H1 (cell line): ENCODE data around the gene SMTNL1. TPM values are rescaled to one million over a fixed set of nuclear protein-coding genes. Genes with fewer than 3 reads are reported as not detected.

Experiments used
- CTCF ChIA-PET: fragments of 300-600 bp; sonication (Branson Sonifier 250); formaldehyde crosslinking; loops from one replicate; lab custom pipeline; 2021; ENCODE audit not compliant: partially characterized antibody; lab: Charles Lee
- POLR2A ChIA-PET: fragments of 300-600 bp; sonication (Branson Sonifier 250); formaldehyde crosslinking; loops from one replicate; lab custom pipeline; 2021; ENCODE audit warnings: inconsistent platforms; ENCODE audit not compliant: partially characterized antibody; lab: Charles Lee
- DNase-seq, 2 experiments: peaks; one replicate each; pipeline versions ENCODE4 v3.0.0 to v3.0.0-alpha.2; 2010 to 2022; ENCODE audit warnings: low spot score in 2 of 2, low read depth in 1 of 2, mixed read lengths in 1 of 2
- FAIRE-seq: peaks from 2 replicates; lab custom pipeline; 2011; peaks lifted over from hg19 to GRCh38; lab: Jason Lieb, UNC
- H2AFZ ChIP-seq: 2 replicates; pipeline ENCODE4 v1.8.1; 2012; ENCODE audit warnings: low read length, inconsistent platforms
- H2AK5ac ChIP-seq: 2 replicates; pipeline ENCODE4 v1.6.1; 2013; ENCODE audit warnings: low read depth, low read length
- H2BK120ac ChIP-seq: replicated peaks from 2 replicates; pipeline ENCODE3; 2013; ENCODE audit warnings: low read depth, low read length, inconsistent platforms
- H2BK12ac ChIP-seq: 2 replicates; pipeline ENCODE4 v1.6.1; 2013; ENCODE audit warnings: low read depth, low read length
- H2BK15ac ChIP-seq: 2 replicates; pipeline ENCODE4 v1.6.1; 2013; ENCODE audit warnings: low read length
- H2BK20ac ChIP-seq: 2 replicates; pipeline ENCODE4 v1.6.1; 2013; ENCODE audit warnings: low read length
- H2BK5ac ChIP-seq: 2 replicates; pipeline ENCODE4 v1.6.1; 2013; ENCODE audit warnings: low read depth, low read length
- H3K14ac ChIP-seq: 2 replicates; pipeline ENCODE4 v1.6.1; 2013; ENCODE audit warnings: inconsistent platforms; ENCODE audit not compliant: insufficient read length
- H3K18ac ChIP-seq: 2 replicates; pipeline ENCODE4 v1.6.1; 2013; ENCODE audit warnings: low read length; ENCODE audit errors: extremely low read depth
- H3K23ac ChIP-seq: 2 replicates; pipeline ENCODE4 v1.6.1; 2013; ENCODE audit warnings: inconsistent platforms; ENCODE audit not compliant: insufficient read length
- H3K23me2 ChIP-seq: 2 replicates; pipeline ENCODE4 v1.6.1; 2013; ENCODE audit warnings: low read depth, low read length
- H3K27ac ChIP-seq: 2 replicates; pipeline ENCODE4 v1.6.1; 2011; ENCODE audit warnings: low read depth, low read length, inconsistent platforms
- H3K27me3 ChIP-seq, 4 experiments: replicated peaks in 1 of 4; 1 replicate in 1 of 4; 2 replicates in 3 of 4; pipeline versions ENCODE4 v1.6.1 to v1.8.1; 2011 to 2013; ENCODE audit warnings: low read length in 3 of 4, mild to moderate bottlenecking in 3 of 4, inconsistent platforms in 2 of 4, mixed read lengths in 2 of 4, moderate library complexity in 1 of 4; ENCODE audit not compliant: control insufficient read depth in 3 of 4, insufficient read depth in 3 of 4; ENCODE audit errors: extremely low read depth in 1 of 4
- H3K36me3 ChIP-seq, 4 experiments: 2 replicates each; pipeline versions ENCODE4 v1.6.1 to v1.8.1; 2011 to 2013; ENCODE audit warnings: mild to moderate bottlenecking in 4 of 4, low read length in 3 of 4, moderate library complexity in 2 of 4, control low read depth in 1 of 4, inconsistent platforms in 1 of 4; ENCODE audit not compliant: insufficient read depth in 4 of 4, control insufficient read depth in 2 of 4
- H3K4ac ChIP-seq: replicated peaks from 2 replicates; pipeline ENCODE3; 2013; ENCODE audit warnings: low read length, low read depth, mixed read lengths, inconsistent platforms; ENCODE audit not compliant: insufficient read length
- H3K4me1 ChIP-seq, 4 experiments: replicated peaks in 1 of 4; 1 replicate in 1 of 4; 2 replicates in 3 of 4; pipeline versions ENCODE4 v1.6.1 to v1.8.1; 2011 to 2013; ENCODE audit warnings: low read length in 3 of 4, inconsistent platforms in 2 of 4, mixed read lengths in 1 of 4; ENCODE audit not compliant: insufficient read depth in 4 of 4, control insufficient read depth in 3 of 4
- H3K4me2 ChIP-seq, 2 experiments: 2 replicates each; pipeline versions ENCODE4 v1.6.1 to v1.8.1; 2011 to 2013; ENCODE audit warnings: low read depth in 2 of 2, low read length in 2 of 2, control low read depth in 1 of 2, inconsistent platforms in 1 of 2, mild to moderate bottlenecking in 1 of 2; ENCODE audit not compliant: insufficient read depth in 1 of 2
- H3K4me3 ChIP-seq, 4 experiments: fragments of 200-600, 300-600 bp in 1 of 4; sonication (generic), shearing (Covaris generic), sonication (Bioruptor Twin) in 1 of 4; 2 replicates each; pipeline versions ENCODE4 v1.5.1 to v1.8.1; 2011 to 2016; ENCODE audit warnings: low read length in 4 of 4, low read depth in 3 of 4, control low read depth in 2 of 4, inconsistent platforms in 2 of 4, mild to moderate bottlenecking in 2 of 4, mixed read lengths in 1 of 4, moderate library complexity in 1 of 4; ENCODE audit not compliant: insufficient read depth in 2 of 4; ENCODE audit errors: extremely low read depth in 1 of 4
- H3K56ac ChIP-seq: replicated peaks from 2 replicates; pipeline ENCODE3; 2013; ENCODE audit warnings: low read depth, mild to moderate bottlenecking, mixed read lengths, low read length, inconsistent platforms; ENCODE audit not compliant: insufficient read length
- H3K79me1 ChIP-seq: 2 replicates; pipeline ENCODE4 v1.6.1; 2013; ENCODE audit warnings: low read depth, low read length, control low read depth
- H3K79me2 ChIP-seq, 2 experiments: 2 replicates each; pipeline versions ENCODE4 v1.6.1 to v1.8.1; 2012 to 2013; ENCODE audit warnings: low read length in 2 of 2, mild to moderate bottlenecking in 2 of 2, inconsistent platforms in 1 of 2; ENCODE audit not compliant: insufficient read depth in 2 of 2, control insufficient read depth in 1 of 2
- H3K9ac ChIP-seq, 4 experiments: replicated peaks in 1 of 4; 1 replicate in 1 of 4; 2 replicates in 3 of 4; pipeline versions ENCODE4 v1.6.1 to v1.8.1; 2011 to 2013; ENCODE audit warnings: low read depth in 3 of 4, low read length in 3 of 4, control low read depth in 2 of 4, mild to moderate bottlenecking in 2 of 4, moderate library complexity in 2 of 4, inconsistent platforms in 1 of 4; ENCODE audit errors: extremely low read depth in 1 of 4
- H3K9me3 ChIP-seq, 2 experiments: 2 replicates each; pipeline versions ENCODE4 v1.6.1 to v1.8.1; 2012 to 2013; ENCODE audit warnings: mild to moderate bottlenecking in 2 of 2, moderate library complexity in 2 of 2, control low read depth in 1 of 2, inconsistent platforms in 1 of 2, low read depth in 1 of 2, low read length in 1 of 2, mixed read lengths in 1 of 2; ENCODE audit not compliant: insufficient read depth in 2 of 2
- H4K20me1 ChIP-seq, 2 experiments: replicated peaks in 1 of 2; 2 replicates each; pipeline versions ENCODE3 to v1.8.1; 2011 to 2013; ENCODE audit warnings: inconsistent platforms in 2 of 2, low read length in 2 of 2, mild to moderate bottlenecking in 1 of 2; ENCODE audit not compliant: insufficient read depth in 2 of 2, control insufficient read depth in 1 of 2
- H4K5ac ChIP-seq: 2 replicates; pipeline ENCODE4 v1.6.1; 2013; ENCODE audit warnings: low read length, low read depth, mixed read lengths, inconsistent platforms; ENCODE audit not compliant: insufficient read length
- H4K8ac ChIP-seq: 2 replicates; pipeline ENCODE4 v1.8.0; 2013; ENCODE audit warnings: mild to moderate bottlenecking, moderate library complexity, low read length, inconsistent platforms; ENCODE audit not compliant: insufficient read depth; ENCODE audit errors: extremely low read depth
- H4K91ac ChIP-seq: replicated peaks from 2 replicates; pipeline ENCODE3; 2013; ENCODE audit warnings: low read length, mixed read lengths, inconsistent platforms; ENCODE audit not compliant: insufficient read length
- CHD1 ChIP-seq: IDR thresholded peaks from 2 replicates; pipeline ENCODE4 v1.6.1; 2012; ENCODE audit warnings: low read depth, low read length, improper control_type of control experiment
- CREB1 ChIP-seq: IDR thresholded peaks from 2 replicates; pipeline ENCODE4 v1.6.1; 2012; ENCODE audit warnings: inconsistent platforms
- EGR1 ChIP-seq: IDR thresholded peaks from 2 replicates; pipeline ENCODE4 v1.6.1; 2011; ENCODE audit warnings: low read depth, low read length, borderline replicate concordance
- EP300 ChIP-seq, 2 experiments: IDR thresholded peaks; 1 replicate in 1 of 2; 2 replicates in 1 of 2; pipeline ENCODE4 v1.6.1; 2011 to 2012; ENCODE audit warnings: low read depth in 2 of 2, low read length in 2 of 2, mild to moderate bottlenecking in 2 of 2, borderline replicate concordance in 1 of 2, inconsistent platforms in 1 of 2, moderate library complexity in 1 of 2
- FOSL1 ChIP-seq: IDR thresholded peaks from 2 replicates; pipeline ENCODE4 v1.6.1; 2011; ENCODE audit warnings: mild to moderate bottlenecking, low read depth, low read length, moderate library complexity; ENCODE audit not compliant: insufficient read depth
- PHF8 ChIP-seq: fragments of 200-600 bp; sonication (generic); conservative IDR thresholded peaks from 2 replicates; pipeline ENCODE4 v1.7.1; 2012; ENCODE audit warnings: low read depth, mild to moderate bottlenecking, inconsistent platforms, low read length, moderate library complexity
- POLR2A ChIP-seq, 2 experiments: IDR thresholded peaks; 1 replicate in 1 of 2; 2 replicates in 1 of 2; pipeline ENCODE4 v1.6.1; 2011; ENCODE audit warnings: low read depth in 2 of 2, low read length in 2 of 2, mild to moderate bottlenecking in 2 of 2; ENCODE audit errors: control extremely low read depth in 1 of 2
- RBBP5 ChIP-seq: IDR thresholded peaks from 2 replicates; pipeline ENCODE4 v1.7.1; 2012; ENCODE audit warnings: low read depth, mild to moderate bottlenecking, inconsistent platforms, low read length, moderate library complexity, borderline replicate concordance
- SP4 ChIP-seq: IDR thresholded peaks from 2 replicates; pipeline ENCODE4 v1.6.1; 2012; ENCODE audit warnings: low read length, inconsistent platforms
- SRF ChIP-seq: IDR thresholded peaks from 2 replicates; pipeline ENCODE4 v1.6.1; 2011; ENCODE audit warnings: mild to moderate bottlenecking, low read depth, low read length, moderate library complexity
- TAF1 ChIP-seq: IDR thresholded peaks from 2 replicates; pipeline ENCODE4 v1.6.1; 2011; ENCODE audit warnings: mild to moderate bottlenecking, low read depth, low read length
- TBP ChIP-seq: IDR thresholded peaks from 2 replicates; pipeline ENCODE4 v1.6.1; 2011; ENCODE audit warnings: low read depth, low read length, improper control_type of control experiment
- TCF12 ChIP-seq: IDR thresholded peaks from 2 replicates; pipeline ENCODE4 v1.6.1; 2011; ENCODE audit warnings: low read depth, mild to moderate bottlenecking, low read length
- whole genome bisulfite sequencing, 2 experiments: shearing (Covaris generic) in 1 of 2; methylation state at CpG; one replicate each; pipeline versions ENCODE4 v1.1.6 to v1.1.7; 2013 to 2015; ENCODE audit warnings: low lambda C conversion rate in 2 of 2, mixed read lengths in 2 of 2, inconsistent platforms in 1 of 2, low coverage in 1 of 2, missing lambda C conversion rate in 1 of 2; ENCODE audit not compliant: insufficient replicate concordance in 2 of 2, insufficient coverage in 1 of 2, insufficient read length in 1 of 2; ENCODE audit errors: extremely low coverage in 1 of 2, missing lambda C conversion rate in 1 of 2; 5-methylcytosine and 5-hydroxymethylcytosine counted together
- polyA plus RNA-seq, 7 experiments: library from polyadenylated mRNA; depleted of rRNA in 3 of 7; stranded (reverse) in 5 of 7; unstranded in 2 of 7; fragments of >200 nt in 5 of 7; fragments of 200-250 nt in 2 of 7; gene quantifications; 1 replicate in 5 of 7; 2 replicates in 1 of 7; 4 replicates in 1 of 7; pipeline versions ENCODE4 v1.2.1 to v1.2.3, GENCODE V29; 2011 to 2013; ENCODE audit warnings: missing spikeins in 2 of 7, mixed read lengths in 2 of 7
- total RNA-seq: library from RNA; stranded (reverse); fragmentation: NEBNext Ultra II Directional; extraction: Animal tissue kit (Norgen Biotek cat#: 25700); gene quantifications from 2 replicates; pipeline ENCODE4 v1.2.1, GENCODE V29; 2021

SMTNL1 gene
- total and polyA plus RNA-seq, 2 of the 8 experiments (the other 6 are each of a cell fraction or from before 2014, with no cell fraction given), result 0.18 TPM; not detected in 1

- H3K4me1 ChIP-seq, result peaks cover 7 to 18% (median 14%) of the 10 kb centered on the region in 4 experiments
- H4K91ac ChIP-seq, result no peak overlapping the region
- no peaks in the 10 kb centered on the region for H3K27me3 ChIP-seq
- H3K18ac ChIP-seq, result no peak overlapping the region
- H3K9ac ChIP-seq, result no peak overlapping the region
- no peak overlapping the region for H2AK5ac ChIP-seq
- no peak overlapping the region for H3K27ac ChIP-seq
- 0 out of 2 replicates have a peak overlapping the region, but pooled peaks have one; percentile 43 for H2BK20ac ChIP-seq
- no peaks in the 10 kb centered on the region for H3K79me2 ChIP-seq
- DNase-seq (peak; percentile 89 to 98), FAIRE-seq (peak; percentile 55)
- peak overlapping the region; percentile 84 for H3K4ac ChIP-seq
- no peaks in the 10 kb centered on the region for H3K9me3 ChIP-seq
- peaks cover 2% of the 10 kb centered on the region; the same call in 1 of the 2 replicates for H3K79me1 ChIP-seq
- H2BK5ac ChIP-seq, result no peak overlapping the region
- H4K20me1 ChIP-seq, result peaks cover 0 to 2% of the 10 kb centered on the region in 2 experiments
- no peak overlapping the region for H2BK120ac ChIP-seq
- peak overlapping the region; percentile 5 to 48 (median 36); a peak in 5 of 8 replicates for H3K4me3 ChIP-seq
- ChIA-PET CTCF (interaction anchor here (0.6 to 33.7 kb wide), 6 partner anchors 7 to 1756 kb away, joined by 3 to 1146 read pairs (median 14); partner anchors contain the start of genes SLC43A1, SMTNL1 and TIMM10), POLR2A (interaction anchor here (0.6 to 4.3 kb wide), 23 partner anchors 9 to 177 kb away, joined by 3 to 66 read pairs (median 5); partner anchors contain the start of gene SLC43A1)
- H3K36me3 ChIP-seq, result peaks cover 0 to 5% (median 0%) of the 10 kb centered on the region in 4 experiments; a peak in 2 of 8 replicates
- no peak overlapping the region for H4K8ac ChIP-seq
- no peak overlapping the region for H3K56ac ChIP-seq
- peak overlapping the region; percentile 74 to 87 for H3K4me2 ChIP-seq
- 0 out of 2 replicates have a peak overlapping the region, but pooled peaks have one; percentile 99 for H2BK12ac ChIP-seq
- WGBS, 2 experiments, result 12% methylated on average over 25 of the region's 35 CpGs; no CpG with 5 or more reads in 1 of the 2 experiments
- no peak overlapping the region for H2BK15ac ChIP-seq
- no peak overlapping the region for H2AFZ ChIP-seq
- H3K23me2 ChIP-seq, result peaks cover 2% of the 10 kb centered on the region; the same call in 1 of the 2 replicates
- H3K23ac ChIP-seq, result no peak overlapping the region
- H3K14ac ChIP-seq, result no peak overlapping the region
- H4K5ac ChIP-seq, result no peak overlapping the region
- peak; percentile 66; the same call in 1 of the 2 replicates for TF ChIP-seq RBBP5
- peak; percentile 7; the same call in 1 of the 2 replicates for TF ChIP-seq TAF1
- TF ChIP-seq PHF8, result 0 out of 2 replicates have a peak, but pooled peaks have one; percentile 35
- TF ChIP-seq FOSL1, result no peak
- TF ChIP-seq EP300 (IDR thresholded peaks at IDR 0.05; ENCODE audit: borderline replicate concordance in 1 of 2, low read depth in 2 of 2, low read length in 2 of 2), result no peak
- no peak for TF ChIP-seq SRF
- TF ChIP-seq CHD1, result no peak
- TF ChIP-seq CREB1, result no peak
- TF ChIP-seq TCF12, result no peak
- TF ChIP-seq EGR1, result no peak
- peak in 1 of 2 experiments; percentile 24; a peak in 2 of 3 replicates for TF ChIP-seq POLR2A (IDR thresholded peaks at IDR 0.05; ENCODE audit: control extremely low read depth in 1 of 2, low read depth in 2 of 2, low read length in 2 of 2)
- 0 out of 2 replicates have a peak, but pooled peaks have one; percentile 22 for TF ChIP-seq TBP
- TF ChIP-seq SP4, result peak; percentile 37; the same call in 1 of the 2 replicates
Observed at GRCh38 chr11:57499413-57499982, 37.9 kb upstream of the SMTNL1 start.
